GM18511 (cell line): ENCODE results near the gene BTRC.
A peak's percentile ranks its signal among the peaks of the same experiment; 100 is the strongest.
"Not testable (repeated sequence)": the region's sequence is repeated elsewhere in the genome, so short reads cannot be mapped to it uniquely, and the experiment has no call there.

Experiments used
- ATAC-seq: cut with Tn5 transposase; IDR thresholded peaks from one replicate; pipeline ENCODE4 v1.9.1; 2021; ENCODE audit warnings: mild to moderate bottlenecking, moderate library complexity; ENCODE audit not compliant: unreplicated experiment

Gene BTRC

DNA sequence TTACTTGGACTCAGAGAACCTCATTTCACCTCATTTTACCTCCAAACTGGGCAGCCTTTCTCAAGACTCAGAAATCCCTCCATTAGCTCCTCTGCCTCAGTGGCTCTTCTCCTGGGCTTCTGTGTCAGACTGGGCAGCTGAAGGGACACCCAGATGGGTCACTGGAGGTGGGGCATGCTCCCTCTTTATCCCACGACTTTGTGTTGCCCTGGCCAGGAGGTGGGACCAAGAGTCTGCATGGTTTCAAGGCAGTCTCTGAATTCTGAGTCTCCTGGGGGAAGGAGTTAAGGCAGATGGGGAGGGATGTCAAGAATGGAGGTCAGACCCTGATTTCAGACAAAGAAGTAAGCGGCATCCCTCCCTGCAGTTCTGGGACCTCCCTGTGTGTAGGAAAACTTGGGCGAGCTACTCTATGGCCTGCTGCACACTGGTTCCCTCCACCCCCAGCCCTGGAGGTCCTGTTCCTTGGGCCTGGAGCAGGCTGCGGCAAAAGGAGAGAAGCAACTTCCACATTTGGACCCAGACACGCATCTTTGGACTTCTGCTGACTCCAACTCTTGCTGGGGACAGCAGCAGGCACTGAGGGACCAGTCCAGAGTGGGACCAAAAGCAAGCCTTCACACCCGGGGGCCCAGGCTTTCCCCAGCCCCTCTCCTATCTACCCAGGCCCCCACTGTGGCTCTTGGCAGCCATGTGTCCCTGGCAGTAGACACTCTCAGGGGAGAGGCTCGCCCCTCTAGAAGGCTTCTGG, 223.3 kb downstream of the BTRC start:
- no peak for ATAC-seq

DNA sequence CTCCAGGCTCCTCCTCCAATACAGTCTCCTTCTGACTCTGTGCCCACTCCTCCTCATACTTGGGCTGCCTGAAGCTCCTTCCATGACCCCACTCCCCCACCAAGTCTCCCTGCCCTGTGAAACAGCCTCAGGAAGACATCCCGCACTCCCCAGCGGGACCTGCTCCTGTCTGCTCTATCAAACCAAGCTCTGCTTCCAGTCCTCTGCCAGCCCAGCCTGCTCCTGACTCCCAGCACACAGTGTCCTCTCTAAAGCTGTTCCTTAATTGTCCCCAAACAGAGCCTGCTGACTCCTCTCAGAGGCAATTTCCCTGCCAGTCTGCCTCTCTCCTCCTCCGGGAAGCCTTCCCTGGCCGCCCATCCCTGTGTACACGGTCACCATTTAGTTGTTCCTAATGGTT, 224.2 kb downstream of the BTRC start:
- ATAC-seq: no peak

DNA sequence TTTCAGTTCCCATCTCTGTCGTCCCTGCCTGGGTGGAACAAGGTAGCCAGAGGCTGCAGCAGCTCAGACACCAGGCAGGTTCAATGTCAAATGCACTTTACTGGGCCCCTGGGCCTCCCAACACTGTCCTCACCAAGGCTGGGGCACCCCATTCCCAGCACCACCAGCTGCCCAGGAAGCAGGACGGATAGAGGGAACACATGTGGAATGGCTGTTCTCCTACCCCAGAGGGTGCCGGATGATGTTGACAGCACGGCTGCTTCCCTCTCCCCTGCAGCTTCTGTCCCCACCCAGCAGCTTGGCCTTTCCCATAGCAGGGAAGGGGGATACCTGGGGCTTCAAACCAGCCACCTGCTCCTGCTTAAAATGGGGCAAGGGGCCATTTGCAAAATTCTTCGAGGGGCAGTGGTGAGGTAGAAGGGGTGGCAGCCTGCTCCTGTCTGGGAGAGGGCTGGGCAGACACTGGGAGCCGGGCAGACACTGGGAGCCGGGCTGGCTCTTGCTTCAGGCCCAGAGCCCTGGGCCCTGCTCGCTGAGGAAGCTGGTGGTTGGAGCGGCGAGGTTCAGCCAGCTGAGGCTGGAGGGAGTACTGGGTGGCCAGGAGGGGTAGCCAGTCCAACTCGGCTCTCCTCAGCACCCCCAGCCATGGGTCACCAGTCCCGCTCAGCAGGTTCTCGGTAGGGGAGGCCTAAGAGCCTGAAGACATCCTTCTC, 225.0 kb downstream of the BTRC start:
- no peak for ATAC-seq

DNA sequence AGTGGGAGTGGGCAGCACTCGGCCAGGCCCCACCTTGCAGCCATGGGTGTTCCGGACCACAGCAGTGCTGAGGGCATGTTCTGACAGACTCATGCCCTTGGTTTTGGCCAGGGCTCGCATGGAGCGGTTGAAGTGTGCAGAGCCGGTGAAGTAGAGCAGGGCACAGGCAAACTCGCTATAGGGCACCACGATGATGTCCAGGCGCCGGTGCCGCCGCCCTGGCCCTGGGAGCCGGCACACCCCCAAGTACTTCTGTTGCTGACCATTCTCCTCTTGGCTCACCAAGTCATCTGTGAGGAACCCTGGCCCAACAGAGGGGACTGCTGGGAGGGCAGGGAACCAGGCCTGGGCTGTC, 225.5 kb downstream of the BTRC start:
- ATAC-seq: no peak

DNA sequence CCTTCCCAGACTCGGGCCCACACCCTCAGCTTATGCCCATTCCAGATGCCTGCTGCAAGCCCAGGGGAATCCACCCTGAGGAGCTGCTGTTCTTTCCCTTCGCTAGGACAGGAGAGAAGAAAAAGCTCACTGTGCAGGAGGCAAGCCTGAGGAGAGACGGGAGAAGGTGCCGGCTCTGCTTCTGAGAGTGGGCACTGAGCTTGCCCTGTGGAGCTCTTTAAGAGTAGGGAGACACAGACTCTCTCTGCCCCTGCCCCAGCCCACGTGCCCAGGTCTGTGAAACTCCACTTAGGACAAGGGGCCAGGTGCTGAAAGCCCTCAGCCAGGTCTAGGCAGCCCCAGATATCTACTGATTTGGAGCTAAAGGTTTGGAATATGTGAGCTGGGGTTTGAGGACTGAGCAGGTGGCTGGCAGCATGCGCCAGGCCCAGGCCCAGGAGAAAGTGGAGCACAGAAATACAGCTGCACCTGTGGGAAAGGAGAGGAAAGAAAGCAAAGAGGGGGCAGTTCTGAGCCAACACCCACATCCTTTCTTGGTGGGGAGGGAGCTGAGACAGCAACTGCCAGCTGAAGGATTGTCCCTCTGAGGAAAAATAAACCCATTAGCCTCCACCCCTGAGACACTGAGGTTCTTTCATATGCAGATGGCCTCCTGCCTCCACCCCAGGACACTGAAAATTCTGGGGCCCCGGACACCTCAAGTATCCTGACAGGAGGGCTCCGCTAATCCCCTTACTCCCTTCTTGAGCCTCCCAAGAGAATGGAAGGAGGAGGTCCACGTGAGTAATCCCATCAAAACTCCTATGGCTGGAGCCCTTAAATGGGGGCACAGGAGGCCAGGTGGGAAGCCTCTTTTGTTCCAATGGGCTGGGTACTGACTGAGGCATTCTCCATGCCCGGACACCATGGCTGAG, 226.8 kb downstream of the BTRC start:
- no peak for ATAC-seq

DNA sequence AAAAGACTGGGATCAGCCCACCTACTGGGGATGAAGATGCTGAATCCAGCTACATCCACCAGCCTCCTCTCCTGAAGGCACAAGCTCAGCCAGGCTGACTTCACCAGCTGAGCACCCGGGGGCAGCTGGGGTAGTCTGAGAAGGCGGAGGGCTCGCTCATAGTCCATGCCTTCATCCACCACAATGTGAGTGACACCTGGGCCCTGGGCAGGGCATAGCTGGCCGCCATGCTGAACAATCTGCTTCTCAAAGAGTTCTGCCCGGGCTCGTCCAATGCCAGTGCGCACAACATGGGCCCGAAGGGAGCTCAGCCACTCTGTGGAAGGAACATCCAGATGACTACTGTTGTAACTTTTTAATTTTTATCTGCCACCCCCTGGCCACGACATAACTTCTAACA, 231.9 kb downstream of the BTRC start:
- no peak for ATAC-seq

DNA sequence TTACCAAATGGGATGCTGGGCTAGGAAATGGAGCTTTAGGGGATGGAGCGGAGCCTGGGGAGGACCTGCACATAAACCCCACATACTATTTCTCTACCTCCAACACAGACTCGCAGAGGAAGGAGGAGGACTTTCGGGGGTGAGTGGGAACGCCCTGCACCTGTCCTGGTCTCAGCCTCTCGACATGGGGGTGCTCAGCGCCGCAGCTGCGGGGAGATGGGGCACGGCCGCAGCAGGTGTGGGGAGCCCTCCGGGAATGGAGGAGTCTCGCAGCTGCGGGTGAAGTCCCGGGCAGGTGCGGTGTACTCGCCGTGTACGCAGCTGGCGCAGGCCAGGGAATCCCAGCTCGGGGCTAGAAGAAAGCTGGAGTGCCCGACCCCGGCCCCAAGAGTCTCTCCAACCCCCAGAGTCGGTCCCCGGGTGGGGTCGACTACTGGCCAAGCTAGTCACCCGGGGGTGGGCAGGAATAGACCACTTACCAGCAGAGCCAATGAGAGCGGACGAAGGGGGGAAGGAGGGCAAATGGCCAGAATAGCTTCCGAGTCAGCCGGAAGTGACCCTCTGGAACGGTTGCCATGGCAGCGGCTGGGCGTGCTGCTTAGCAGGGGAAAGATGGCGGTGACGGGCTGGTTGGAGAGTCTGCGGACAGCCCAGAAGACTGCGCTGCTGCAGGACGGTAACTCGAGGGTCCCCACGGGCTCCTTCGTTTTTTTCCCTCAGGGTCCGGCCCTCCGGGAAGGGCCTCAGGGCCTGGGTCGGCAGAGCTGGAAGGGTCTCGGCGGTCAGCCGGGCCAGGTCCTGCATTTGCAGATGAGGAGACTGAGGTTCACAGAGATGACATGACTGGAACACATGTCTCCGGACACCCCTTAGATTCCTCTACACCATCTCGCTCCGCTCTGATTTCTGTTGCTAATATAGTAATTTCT, 234.0 kb downstream of the BTRC start, which contains the start of the genes DPCD and POLL:
Gene DPCD, plus strand, starts transcription at position 597 of the 929 bp plus-strand sequence. Its CDS starts 16 bp downstream, at position 613.
Gene POLL, minus strand, starts transcription at position 533 of the 929 bp plus-strand sequence. CDS start 897 bp downstream, outside the sequence.
- ATAC-seq: peak; percentile 99

DNA sequence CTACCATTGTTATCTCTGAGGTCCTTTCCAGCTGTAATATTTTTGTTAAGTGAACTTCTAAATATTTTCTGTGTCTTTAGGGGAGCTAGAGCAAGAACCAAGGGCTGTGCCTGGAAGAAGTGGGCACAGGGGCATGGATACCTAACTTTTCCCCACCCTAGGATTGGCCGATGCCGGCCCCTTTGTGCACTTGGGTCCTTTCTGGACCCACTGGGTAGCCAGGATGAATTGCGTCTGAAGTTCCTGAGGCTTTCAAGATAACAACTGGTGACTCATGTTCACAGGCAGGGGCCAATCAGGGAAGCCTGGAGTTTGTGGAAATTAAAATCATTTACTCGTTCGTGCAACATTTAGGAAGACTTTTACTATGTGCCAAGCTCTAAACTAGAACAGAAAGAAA, 234.9 kb downstream of the BTRC start:
- ATAC-seq: no peak

DNA sequence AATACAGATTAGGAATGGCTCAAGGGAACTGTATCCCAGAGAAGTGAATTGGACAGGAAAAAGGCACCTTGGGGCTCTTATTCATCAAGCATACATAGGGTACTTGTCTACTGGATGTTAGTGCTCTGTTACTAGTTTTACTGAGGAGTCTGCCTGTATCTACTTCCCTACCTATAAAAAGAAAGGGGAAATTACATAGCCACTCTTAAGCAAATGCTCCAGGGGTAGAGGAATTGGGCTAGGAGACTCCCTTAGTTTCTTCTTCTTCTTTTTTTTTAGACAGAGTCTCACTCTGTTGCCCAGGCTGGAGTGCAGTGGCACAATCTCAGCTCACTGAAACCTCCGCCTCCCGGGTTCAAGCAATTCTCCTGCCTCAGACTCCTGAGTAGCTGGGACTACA, 239.4 kb downstream of the BTRC start:
- ATAC-seq: not testable (repeated sequence)

DNA sequence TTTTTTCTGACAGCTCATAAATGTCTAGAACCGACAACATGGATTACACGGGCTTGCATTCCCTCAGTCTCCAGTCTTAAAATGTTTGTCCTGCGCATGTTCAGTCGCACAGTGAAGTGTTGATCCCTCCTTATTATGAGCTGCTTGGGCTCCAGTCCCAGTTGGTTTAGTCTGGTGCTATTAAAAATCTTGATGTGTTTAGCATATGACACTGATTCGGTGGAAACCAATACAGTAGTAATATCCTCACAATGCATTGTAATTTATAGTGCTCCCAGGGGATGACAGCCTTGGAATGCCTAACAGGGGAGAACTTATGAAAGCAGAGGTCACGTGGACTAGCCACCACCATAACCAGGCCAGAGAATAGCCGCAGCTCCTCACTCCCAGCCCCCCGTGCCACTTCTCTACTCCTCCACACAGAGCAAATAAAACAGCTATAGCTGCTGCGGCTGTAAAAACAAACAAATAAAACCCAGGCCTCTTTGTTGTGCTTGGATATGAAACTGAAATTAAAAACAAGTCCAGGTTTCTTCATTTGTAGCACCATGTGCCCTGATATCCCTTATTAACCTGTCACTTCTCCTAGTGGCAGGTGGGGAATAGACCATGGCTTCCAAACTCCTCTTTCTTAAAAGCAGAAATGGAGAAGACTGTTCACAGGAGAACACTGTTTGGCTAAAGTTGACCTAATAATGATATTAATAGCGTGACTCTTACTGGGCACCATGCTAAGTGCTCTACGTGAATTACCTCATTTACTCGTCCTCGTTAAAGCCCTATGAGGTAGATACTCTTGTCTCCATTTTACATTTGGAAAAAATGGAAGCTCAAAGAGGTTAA, 241.8 kb downstream of the BTRC start:
- no peak for ATAC-seq

DNA sequence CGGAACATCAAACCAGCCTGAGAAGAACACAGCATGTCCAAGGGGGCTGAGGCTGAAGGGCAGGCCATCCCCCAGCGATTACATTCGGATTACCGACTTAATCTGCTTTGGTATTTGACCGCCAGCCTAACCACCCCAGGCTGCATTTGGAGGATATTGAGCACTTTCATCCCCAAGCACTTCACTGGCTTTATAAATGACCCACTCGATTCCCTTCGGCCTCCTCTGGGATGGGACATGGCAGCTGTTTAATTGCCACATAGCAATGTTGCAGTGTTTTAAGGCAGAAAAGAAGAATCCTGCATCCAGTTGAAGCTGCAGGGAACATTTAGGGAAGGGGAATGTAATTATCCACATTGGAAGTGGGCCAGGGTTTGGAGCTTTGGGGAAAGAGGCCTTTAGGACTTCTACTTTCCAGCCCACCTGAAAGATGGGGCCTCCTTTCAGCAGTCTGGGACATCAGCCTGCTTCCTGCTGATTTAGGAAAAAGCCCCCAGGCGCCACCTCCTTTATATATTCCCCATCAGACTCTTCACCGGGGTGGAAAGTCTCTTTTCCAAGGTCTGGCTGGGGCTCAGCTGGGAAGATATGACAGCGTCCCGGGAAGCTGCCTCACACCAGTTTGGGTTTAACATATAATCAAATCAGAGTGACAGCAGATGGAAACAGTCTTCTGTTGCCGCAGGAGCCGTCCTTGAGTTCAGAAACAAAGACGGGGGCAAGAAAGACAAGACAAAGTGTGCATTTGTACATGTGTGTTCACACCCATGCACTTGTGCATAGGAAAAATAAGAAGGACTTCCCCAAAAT, 243.3 kb downstream of the BTRC start:
- ATAC-seq: no peak

DNA sequence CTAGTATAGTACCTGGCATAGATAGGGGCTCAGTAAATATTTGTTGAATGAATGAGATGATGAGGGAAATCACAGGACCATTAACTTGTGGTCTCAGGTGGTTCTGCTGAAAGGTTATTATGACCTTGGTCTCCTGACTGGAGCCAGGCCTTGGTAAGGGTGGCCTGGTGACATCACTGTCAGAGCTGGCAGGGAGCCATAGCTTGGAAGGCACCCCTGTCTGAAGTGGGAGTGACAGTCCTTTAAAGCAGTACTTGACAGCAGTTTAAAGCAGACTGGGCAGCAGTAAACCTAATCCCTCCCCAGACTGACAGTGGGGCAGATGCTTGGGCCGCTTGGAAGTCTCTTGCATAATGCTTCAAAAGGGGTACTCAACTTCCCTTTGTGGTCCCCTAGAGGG, 247.6 kb downstream of the BTRC start:
- no peak for ATAC-seq

DNA sequence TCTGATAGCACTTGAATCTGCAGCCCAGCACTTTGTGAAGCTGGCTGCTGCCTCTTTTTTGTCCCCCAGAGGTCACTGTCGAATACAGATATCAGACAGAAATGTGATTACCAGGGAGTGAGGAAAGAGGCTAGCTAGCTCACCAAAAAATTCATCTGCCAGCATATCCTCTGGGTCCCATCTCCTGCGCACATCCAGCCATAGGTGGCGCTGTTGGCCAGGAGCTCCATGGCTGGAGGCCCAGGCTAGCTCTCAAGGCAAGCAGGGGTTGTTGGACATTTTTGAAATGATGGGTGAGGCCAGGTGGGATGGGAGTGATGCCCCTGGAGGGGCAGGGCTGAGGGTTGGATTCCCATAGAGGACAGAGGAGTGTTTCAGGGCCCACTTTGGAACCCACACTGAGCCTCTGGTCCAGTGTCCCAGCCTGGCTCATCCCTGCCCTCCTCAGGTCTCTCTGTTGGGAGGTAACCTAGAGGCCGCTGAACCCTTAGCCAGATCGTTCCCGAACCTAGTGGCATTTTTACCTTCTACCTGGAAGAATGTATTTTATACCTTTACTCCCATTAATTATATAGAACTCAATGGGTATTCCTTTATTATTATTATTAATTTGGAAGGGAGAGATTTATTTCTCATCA, 248.9 kb downstream of the BTRC start:
- ATAC-seq: no peak
